Stimulated activated CD4-positive, alpha-beta T cell treated with anti-CD3 and anti-CD28 coated beads, Interleukin-1b, Interleukin-23, amount 100 ng/mL, for 4 hours (primary cell): ENCODE results near the gene KNTC1.
"Not testable (repeated sequence)": the region's sequence is repeated elsewhere in the genome, so short reads cannot be mapped to it uniquely, and the experiment has no call there.

Source experiments
- DNase-seq, 2 donors: peaks; one replicate each; pipeline ENCODE4 v3.0.0-alpha.2; 2020; ENCODE audit warnings: low read depth in 2 of 2

KNTC1 gene, protein sequence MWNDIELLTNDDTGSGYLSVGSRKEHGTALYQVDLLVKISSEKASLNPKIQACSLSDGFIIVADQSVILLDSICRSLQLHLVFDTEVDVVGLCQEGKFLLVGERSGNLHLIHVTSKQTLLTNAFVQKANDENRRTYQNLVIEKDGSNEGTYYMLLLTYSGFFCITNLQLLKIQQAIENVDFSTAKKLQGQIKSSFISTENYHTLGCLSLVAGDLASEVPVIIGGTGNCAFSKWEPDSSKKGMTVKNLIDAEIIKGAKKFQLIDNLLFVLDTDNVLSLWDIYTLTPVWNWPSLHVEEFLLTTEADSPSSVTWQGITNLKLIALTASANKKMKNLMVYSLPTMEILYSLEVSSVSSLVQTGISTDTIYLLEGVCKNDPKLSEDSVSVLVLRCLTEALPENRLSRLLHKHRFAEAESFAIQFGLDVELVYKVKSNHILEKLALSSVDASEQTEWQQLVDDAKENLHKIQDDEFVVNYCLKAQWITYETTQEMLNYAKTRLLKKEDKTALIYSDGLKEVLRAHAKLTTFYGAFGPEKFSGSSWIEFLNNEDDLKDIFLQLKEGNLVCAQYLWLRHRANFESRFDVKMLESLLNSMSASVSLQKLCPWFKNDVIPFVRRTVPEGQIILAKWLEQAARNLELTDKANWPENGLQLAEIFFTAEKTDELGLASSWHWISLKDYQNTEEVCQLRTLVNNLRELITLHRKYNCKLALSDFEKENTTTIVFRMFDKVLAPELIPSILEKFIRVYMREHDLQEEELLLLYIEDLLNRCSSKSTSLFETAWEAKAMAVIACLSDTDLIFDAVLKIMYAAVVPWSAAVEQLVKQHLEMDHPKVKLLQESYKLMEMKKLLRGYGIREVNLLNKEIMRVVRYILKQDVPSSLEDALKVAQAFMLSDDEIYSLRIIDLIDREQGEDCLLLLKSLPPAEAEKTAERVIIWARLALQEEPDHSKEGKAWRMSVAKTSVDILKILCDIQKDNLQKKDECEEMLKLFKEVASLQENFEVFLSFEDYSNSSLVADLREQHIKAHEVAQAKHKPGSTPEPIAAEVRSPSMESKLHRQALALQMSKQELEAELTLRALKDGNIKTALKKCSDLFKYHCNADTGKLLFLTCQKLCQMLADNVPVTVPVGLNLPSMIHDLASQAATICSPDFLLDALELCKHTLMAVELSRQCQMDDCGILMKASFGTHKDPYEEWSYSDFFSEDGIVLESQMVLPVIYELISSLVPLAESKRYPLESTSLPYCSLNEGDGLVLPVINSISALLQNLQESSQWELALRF (N-terminal part only)

GRCh38 chr12:122526683-122527477 is at the start of gene KNTC1, which contains the start of gene RSRC2:
Gene KNTC1 (plus strand): TSS chr12:122527249. CDS start chr12:122530064, 2,815 bp downstream.
Gene RSRC2 (minus strand): TSS chr12:122526936. CDS start chr12:122526853, 83 bp downstream.
- DNase-seq = peak; percentile 87 to 95

DNA sequence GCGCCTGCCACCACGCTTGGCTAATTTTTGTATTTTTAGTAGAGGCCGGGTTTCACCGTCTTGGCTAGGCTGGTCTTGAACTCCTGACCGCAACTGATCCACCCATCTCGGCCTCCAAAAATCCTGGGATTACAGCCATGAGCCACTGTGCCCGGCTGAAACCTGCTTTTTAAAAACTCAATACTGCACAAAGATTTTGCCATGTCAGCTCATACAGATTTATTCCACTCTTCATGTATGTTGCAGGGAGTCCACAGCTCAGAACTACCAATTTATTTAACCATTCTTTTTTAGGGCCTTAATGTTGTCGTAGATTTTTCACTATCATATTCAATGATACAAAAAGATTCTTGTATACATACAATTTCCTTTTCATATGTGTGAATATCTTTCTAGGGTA is 46.3 kb upstream of the KNTC1 start:
- DNase-seq = no peak

- DNase-seq = no peak
Measured at GRCh38 chr12:122481861-122482260, 45.2 kb upstream of the KNTC1 start.

DNA sequence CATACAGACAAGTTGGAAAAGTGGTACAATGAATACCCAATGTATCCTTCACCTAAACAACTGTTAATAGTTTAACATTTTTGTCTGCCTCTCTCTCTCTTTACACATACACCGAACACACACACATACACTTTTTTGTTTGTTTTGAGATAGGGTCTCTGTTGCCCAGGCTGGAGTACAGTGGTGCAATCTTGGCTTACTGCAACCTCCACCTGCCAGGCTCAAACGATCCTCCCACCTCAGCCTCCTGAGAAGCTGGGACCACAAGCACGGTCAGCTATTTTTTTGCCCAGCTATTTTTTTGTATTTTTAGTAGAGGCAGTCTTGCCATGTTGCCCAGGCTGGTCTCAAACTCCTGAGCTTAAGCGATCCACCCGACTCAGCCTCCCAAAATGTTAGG is 43.1 kb upstream of the KNTC1 start:
- no peak for DNase-seq

GRCh38 chr12:122484385-122484784 is 42.7 kb upstream of the KNTC1 start:
- not testable (repeated sequence) for DNase-seq

- DNase-seq = not testable (repeated sequence)
Measured at GRCh38 chr12:122486360-122486759, 40.7 kb upstream of the KNTC1 start.

- no peak for DNase-seq
Measured at GRCh38 chr12:122486805-122487426, 40.1 kb upstream of the KNTC1 start.

DNA sequence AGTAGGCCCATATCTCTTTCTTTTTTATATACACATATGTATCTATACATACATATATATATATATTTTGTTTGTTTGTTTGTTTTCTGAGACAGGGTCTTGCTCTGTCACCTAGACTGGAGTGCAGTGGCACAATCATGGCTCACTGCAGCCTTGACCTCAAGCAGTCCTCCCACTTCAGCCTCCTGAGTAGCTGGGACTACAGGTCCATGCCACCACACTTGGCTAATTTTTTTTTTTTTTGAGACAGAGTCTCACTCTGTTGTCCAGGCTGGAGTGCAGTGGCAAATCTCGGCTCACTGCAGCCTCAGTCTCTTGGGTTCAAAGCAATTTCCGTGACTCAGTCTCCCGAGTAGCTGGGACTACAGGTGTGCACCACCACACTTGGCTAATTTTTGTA is 39.2 kb upstream of the KNTC1 start:
- DNase-seq = not testable (repeated sequence)

GRCh38 chr12:122489038-122489437 is 38.0 kb upstream of the KNTC1 start:
- DNase-seq = no peak

- no peak for DNase-seq
Measured at GRCh38 chr12:122491991-122492390, 35.1 kb upstream of the KNTC1 start.

DNA sequence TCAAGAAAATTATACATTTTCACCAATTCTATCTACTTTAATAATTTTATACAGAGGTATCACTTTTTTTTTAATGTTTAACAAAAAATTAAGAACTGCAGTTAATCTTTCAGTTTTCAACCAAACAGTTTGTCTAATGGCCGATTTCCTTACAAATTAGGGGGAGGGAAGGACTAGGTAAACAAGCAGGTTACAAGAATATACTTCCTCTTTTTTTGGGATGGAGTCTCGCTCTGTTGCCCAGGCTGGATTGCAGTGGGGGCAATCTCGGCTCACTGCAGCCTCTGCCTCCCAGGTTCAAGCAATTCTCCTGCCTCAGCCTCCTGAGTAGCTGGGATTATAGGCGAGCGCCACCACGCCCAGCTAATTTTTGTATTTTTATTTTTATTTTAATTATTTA is 33.8 kb upstream of the KNTC1 start:
- not testable (repeated sequence) for DNase-seq

DNA sequence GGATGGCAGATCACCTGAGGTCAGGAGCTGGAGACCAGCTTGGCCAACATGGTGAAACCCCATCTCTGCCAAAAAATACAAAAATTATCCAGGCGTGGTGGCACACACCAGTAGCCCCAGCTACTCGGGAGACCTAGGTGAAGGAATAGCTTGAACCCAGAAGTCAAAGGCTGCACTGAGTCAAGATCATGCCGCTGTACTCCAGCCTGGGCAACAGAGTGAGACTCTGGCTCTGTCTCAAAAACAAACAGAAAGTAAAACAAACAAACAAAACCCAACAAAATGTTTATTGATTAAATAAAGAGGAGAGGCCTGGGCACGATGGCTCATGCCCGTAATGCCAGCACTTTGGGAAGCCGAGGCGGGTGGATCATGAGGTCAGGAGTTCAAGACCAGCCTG is 31.8 kb upstream of the KNTC1 start:
- DNase-seq = no peak

DNA sequence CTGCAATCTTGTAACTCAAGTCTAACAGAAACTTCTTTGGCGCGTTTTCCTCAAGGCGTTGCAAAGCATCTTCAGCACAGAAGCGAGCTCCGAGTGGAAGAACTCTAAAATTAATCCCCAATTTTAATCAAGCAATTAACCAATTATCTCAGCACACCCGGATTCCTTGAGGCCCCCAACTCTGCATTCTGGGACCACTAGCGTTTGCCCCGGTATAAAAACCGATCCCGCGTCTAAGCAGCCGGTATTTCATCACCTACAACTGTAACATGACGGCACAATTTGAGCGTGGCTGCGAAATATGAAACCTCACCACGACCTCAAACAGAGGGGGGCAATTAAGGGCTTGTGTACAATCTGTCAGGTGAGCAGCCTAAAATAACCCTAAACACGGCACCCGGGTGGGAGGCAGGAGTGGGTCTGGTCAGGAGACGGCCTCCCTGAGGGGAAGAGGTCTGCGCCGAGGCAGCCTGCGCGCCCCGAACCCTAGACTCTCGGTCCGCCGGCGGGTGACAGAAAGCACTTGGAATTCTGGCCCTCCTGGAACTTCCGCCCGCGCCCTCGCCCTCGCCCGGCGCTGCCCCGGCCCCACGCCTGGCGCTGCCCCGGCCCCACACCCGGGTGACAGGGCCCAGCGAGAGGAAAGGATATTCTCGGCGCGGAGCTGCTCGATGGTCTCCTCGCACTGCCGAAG is 26.9 kb upstream of the KNTC1 start:
- DNase-seq = no peak

GRCh38 chr12:122500685-122501488 is 26.2 kb upstream of the KNTC1 start, which contains the start of gene ZCCHC8:
Gene ZCCHC8 (minus strand): TSS chr12:122500932. CDS start chr12:122500840, 92 bp downstream.
- peak; percentile 90 to 91 for DNase-seq

- no peak for DNase-seq
Measured at GRCh38 chr12:122501489-122501989, 25.5 kb upstream of the KNTC1 start.

DNA sequence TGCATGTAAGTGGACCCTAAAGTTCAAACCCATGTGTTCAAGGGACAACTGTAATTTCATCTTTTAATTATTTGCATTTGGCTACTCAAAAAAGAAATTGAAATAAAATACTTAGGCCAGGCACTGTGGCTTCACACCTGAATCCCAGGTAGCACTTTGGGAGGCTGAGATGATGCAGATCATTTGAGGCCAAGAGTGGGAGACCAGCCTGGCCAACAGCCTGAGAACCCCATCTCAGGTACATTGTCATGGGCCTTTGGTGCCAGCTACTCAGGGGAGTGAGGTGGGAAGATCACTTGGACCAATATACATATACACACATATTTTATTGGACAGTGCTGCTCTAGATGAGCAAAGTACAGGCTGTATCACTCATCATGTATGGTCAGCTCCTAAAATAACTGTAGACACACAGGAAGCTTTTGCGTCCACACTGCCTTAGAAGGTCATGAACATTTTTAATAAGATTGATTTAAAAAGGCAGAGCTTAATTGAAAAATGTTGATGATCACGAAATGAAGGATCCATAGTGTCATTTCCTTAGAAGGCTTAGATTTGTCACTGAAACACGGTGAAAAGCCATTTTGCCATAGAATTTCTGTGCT is 23.8 kb upstream of the KNTC1 start:
- no peak for DNase-seq

- no peak for DNase-seq
Measured at GRCh38 chr12:122503783-122504590, 23.1 kb upstream of the KNTC1 start.
